Activated naive CD8-positive, alpha-beta T cell treated with anti-CD3 and anti-CD28 coated beads, Interleukin-2, amount 10 ng/mL, durations not matched to agents 7 days and 5 days (primary cell): ENCODE results near the gene LEKR1. TPM values are rescaled to one million over a fixed set of nuclear protein-coding genes. Genes with fewer than 3 reads are reported as not detected.

ENCODE experiments used
- ATAC-seq: fragments of 150-1000 bp; cut with Tn5 transposase; one replicate; pipeline ENCODE4 v1.10.0; 2021; ENCODE audit warnings: low read depth, moderate library complexity
- POLR2A ChIA-PET: fragments of 350-600 bp; sonication (Branson Sonifier 250); formaldehyde crosslinking; loops from one replicate; lab custom pipeline; 2021; ENCODE audit warnings: antibody characterized with exemption; lab: Charles Lee
- DNase-seq: peaks from one replicate; pipeline ENCODE4 v3.0.0; 2021
- H3K27ac Mint-ChIP-seq: one replicate; pipeline ENCODE4 v1.8.0; 2022; ENCODE audit warnings: mild to moderate bottlenecking, mixed read lengths
- H3K27me3 Mint-ChIP-seq: one replicate; pipeline ENCODE4 v1.8.0; 2022; ENCODE audit warnings: mild to moderate bottlenecking, moderate library complexity, mixed read lengths
- H3K36me3 Mint-ChIP-seq: one replicate; pipeline ENCODE4 v1.8.0; 2021; ENCODE audit warnings: mild to moderate bottlenecking, mixed read lengths
- H3K4me1 Mint-ChIP-seq: one replicate; pipeline ENCODE4 v1.8.0; 2021; ENCODE audit warnings: mixed read lengths
- H3K4me3 Mint-ChIP-seq: one replicate; pipeline ENCODE4 v1.8.0; 2022; ENCODE audit warnings: mild to moderate bottlenecking, moderate library complexity, mixed read lengths
- H3K9me3 Mint-ChIP-seq: one replicate; pipeline ENCODE4 v1.8.0; 2021; ENCODE audit warnings: mixed read lengths
- total RNA-seq, 2 experiments: library from RNA; stranded (reverse); gene quantifications; one replicate each; pipeline ENCODE4 v1.2.3, GENCODE V29; 2021

Gene LEKR1
- total RNA-seq, 2 experiments from 2014 or later: 1.3 to 1.5 TPM

DNA sequence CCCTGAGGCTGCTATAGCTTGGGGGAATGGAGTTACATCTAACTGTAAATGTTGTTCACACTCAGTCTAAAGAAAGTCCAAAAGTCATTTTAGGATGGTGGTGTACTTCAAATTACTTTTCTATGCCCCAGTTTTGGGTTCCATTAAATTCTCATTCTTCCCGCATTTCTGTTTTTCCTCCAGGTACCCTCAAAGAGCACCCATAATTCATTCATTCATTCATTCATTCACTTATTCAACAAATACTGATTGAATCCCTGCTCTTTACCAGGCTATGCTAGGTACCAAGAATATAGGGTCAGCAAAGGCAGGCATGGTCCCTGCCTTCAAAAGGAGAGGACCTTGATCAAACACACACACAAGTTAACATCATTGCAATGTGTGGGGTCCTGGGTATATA lies 257.7 kb downstream of the LEKR1 start:
- Mint-ChIP-seq H3K4me3 (no peak overlapping the region), H3K27ac (no peak overlapping the region), H3K9me3 (no peaks in the 10 kb centered on the region), H3K27me3 (no peaks in the 10 kb centered on the region), H3K4me1 (peaks cover 28% of the 10 kb centered on the region), H3K36me3 (no peaks in the 10 kb centered on the region)
- DNase-seq: no peak
- POLR2A ChIA-PET: no interaction called here
- ATAC-seq: no peak

DNA sequence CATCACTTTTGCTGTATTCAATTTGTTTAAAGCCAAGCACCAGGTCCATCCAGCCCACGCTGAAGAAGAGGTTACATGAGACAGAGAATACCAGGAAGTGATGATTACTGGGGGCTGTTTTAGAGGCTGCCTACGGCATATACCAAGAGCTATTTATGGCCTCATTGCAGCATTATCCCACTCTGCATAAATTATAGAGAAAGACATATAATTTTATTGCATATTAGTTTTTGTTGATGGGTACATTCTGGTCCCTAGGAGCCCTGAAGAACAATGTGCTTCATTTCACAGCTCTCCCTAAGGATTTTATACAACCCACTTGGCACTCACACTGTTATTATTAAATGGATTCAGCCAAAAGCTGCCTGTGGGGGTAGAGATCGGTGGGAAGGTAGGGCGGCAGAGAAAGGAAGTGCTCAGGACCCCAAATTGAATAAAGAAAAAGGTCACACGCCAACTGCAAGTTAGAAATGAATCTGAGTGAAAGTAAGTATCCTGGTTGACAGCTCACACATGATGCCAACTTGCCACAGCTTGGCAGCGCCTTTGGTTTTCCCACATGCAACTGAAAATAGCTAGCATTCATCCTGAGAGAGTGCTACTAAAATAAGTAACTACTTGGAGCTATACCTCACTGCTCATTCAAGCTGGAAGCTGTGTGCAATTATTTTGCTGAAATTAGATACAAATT lies 260.1 kb downstream of the LEKR1 start:
- Mint-ChIP-seq H3K4me1 (peaks cover 46% of the 10 kb centered on the region), H3K27me3 (no peaks in the 10 kb centered on the region), H3K4me3 (no peak overlapping the region), H3K36me3 (peaks cover 2% of the 10 kb centered on the region), H3K27ac (no peak overlapping the region), H3K9me3 (no peaks in the 10 kb centered on the region)
- POLR2A ChIA-PET: interaction anchor here (4.1 kb wide), 1 partner anchor 74 kb away, joined by 22 read pairs; the partner anchor contains the start of gene CCNL1
- ATAC-seq (no peak), DNase-seq (no peak)

DNA sequence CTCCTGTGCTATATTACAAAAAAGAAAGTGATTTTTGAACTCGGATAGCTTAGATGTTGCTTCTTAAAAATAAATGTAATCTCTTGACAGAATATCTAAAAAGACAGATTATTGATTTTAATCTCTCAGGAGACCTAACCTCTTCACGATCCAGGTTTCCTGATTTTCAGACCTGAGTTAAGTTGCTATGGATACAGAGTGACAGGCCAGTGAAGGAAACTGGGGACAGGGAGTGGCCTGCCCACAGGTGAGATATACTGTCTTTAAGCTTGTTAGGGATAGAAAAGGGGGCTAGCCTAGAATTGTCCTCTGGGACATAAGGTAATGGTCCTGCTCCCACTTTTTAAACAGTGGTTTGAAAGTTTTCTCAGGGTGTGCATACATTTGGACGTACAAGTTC lies 260.6 kb downstream of the LEKR1 start:
- DNase-seq (no peak), ATAC-seq (no peak)
- H3K4me1 Mint-ChIP-seq: peaks cover 41% of the 10 kb centered on the region
- no peak overlapping the region for H3K4me3 Mint-ChIP-seq
- H3K9me3 Mint-ChIP-seq: no peaks in the 10 kb centered on the region
- no peak overlapping the region for H3K27ac Mint-ChIP-seq
- no peaks in the 10 kb centered on the region for H3K27me3 Mint-ChIP-seq
- peaks cover 2% of the 10 kb centered on the region for H3K36me3 Mint-ChIP-seq
- POLR2A ChIA-PET: interaction anchor here (4.1 kb wide), 1 partner anchor 73 kb away, joined by 22 read pairs; the partner anchor contains the start of gene CCNL1

DNA sequence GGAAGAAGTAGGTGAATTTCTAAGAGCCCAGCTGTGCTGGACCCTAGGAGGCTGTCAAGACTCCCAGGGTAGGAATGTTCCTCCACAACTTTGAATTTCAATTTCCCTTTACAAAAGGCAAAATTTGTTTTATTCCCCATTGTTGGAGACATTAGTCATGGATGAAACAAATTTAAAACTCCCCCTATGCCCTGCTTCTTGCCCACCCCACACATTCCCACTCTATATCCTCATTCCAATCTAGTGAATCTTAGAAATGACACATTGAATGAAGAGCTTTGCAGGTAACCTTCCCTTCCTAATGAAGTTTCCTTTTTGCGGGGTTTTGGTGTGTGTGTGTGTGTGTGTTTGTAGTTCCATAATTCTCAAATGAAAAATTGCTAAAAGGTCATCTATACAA lies 261.2 kb downstream of the LEKR1 start:
- no peaks in the 10 kb centered on the region for H3K9me3 Mint-ChIP-seq
- no peaks in the 10 kb centered on the region for H3K27me3 Mint-ChIP-seq
- no peak overlapping the region for H3K4me3 Mint-ChIP-seq
- POLR2A ChIA-PET: interaction anchor here (2.1 to 4.1 kb wide), 5 partner anchors 16 to 409 kb away, joined by 5 to 49 read pairs (median 8); partner anchors contain the start of gene CCNL1
- peaks cover 2% of the 10 kb centered on the region for H3K36me3 Mint-ChIP-seq
- peaks cover 36% of the 10 kb centered on the region for H3K4me1 Mint-ChIP-seq
- H3K27ac Mint-ChIP-seq: no peak overlapping the region
- no peak for DNase-seq
- ATAC-seq: no peak

DNA sequence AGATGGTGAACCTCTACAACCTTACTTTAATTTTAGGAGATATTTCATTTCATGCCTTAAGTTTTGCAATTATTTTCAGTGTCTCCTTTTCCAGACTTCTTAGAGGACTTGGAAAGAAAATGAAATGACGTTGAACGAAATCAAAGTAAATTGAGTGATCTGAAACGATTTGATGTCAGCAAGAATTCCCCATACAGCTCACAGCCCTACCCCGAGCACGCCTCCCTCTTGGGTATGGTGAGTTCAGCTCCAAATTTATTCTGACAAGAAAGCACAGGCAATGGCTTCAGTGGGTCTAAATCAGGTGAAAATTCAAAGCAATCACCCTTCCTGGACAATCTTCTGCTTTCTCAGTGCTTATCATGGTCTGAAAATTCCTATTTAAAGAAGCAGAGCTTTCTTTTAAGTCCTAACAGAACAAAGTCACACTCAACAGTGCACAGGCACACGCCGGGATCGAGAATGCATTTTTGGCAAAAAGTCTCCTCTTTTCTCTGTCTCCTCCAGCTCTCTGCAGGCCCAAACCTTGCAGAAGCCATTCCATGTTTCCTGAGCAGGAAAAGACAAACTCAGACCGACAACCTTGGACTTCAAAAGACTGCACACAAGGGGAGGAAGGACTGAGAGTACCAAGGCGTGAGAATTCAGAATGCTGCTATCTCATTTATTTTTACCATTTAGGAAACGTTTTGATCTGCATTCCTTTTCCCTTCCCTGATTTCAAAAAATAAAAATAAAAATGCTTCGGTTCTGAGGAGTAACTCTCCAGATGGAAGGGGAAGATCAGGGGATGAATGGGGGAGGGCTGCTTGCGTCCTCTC lies 261.8 kb downstream of the LEKR1 start:
- Mint-ChIP-seq H3K4me3 (peak overlapping the region; percentile 88), H3K27ac (peak overlapping the region; percentile 93), H3K36me3 (peaks cover 2% of the 10 kb centered on the region), H3K27me3 (no peaks in the 10 kb centered on the region), H3K4me1 (peaks cover 36% of the 10 kb centered on the region), H3K9me3 (no peaks in the 10 kb centered on the region)
- ATAC-seq (no peak), DNase-seq (no peak)
- POLR2A ChIA-PET: interaction anchor here (0.6 to 4.1 kb wide), 12 partner anchors 16 to 930 kb away, joined by 3 to 49 read pairs (median 8); partner anchors contain the start of genes CCNL1 and TIPARP

DNA sequence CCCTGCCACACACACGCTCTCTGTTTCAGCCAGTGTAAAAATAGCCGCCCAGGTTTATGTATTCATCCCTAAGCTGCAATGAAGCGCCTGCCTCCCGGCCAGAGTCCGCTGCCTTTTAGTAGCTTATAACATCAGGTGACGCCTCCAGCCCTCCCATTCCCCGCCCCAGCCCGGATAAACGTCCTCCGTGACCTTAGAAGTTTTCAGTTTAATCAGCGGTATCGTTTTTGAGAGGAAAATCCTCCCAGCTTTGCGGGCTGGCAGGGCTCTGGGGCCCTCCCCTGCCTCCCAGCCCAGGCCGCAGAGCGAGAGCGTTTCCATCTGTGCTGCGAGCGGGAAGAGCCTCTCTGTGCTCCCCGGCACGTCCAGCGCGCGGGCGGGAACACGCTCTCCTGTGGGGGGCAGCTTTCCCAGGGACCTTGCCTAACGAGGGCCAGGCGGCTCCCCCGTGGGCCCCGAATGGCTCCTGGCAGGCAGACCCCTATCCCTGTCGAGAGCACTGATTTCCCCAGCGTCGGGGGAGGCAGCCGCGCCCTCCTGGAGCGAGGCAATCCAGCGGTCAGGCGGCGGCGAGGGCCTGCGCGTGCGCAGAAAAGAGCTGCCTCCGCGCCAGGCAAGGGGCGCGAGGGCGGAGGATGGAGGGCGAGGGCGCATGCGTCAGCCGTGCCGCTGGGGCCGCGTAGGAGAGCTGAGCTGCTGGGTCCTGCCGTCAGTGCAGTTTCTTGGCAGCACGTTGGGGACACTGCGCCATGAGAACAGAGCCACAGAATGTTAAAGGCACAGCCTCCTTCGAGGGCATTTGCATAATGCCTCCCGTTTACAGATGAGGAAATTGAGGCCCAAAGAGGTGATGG lies 262.7 kb downstream of the LEKR1 start:
- H3K4me1 Mint-ChIP-seq: peaks cover 40% of the 10 kb centered on the region
- ATAC-seq: peak; percentile 96
- DNase-seq: peak; percentile 97

DNA sequence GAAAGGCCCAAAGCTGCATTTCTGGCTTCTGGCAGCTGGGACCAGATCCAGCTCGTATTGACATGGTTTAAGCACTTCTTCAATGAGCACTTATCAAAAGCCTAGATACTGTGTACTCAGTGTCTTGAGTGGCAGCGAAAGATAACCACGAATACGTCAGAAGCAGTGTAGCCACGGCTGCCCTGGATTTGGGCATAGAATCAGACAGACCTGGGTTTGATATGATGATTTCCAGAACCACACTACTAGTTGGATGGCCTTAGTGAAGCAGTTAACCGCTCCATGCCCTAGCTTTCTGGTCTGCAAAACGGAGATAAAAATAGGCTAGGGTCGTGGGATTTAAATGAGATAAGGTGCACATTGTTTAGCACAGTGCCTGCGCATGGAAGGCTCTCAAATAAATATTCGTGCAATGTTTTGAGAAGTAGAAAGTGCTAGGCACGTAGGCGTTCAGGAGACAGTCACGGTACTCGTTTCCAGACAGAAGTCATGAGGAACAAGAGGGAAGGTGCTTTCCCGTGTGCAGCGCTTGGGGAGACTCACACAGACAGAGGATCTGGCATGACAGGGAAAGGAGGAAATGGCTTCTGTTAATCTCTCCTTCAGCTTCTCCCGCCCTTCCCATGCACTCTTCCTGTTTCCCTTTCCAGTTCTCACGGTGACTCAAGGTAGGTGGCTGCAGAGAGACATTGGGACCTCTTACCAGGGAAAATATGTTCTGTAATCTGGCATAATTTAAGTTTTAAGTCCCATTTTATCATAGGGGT lies 263.5 kb downstream of the LEKR1 start:
- H3K36me3 Mint-ChIP-seq: peaks cover 2% of the 10 kb centered on the region
- H3K9me3 Mint-ChIP-seq: no peaks in the 10 kb centered on the region
- POLR2A ChIA-PET: interaction anchor here (0.7 to 4.1 kb wide), 23 partner anchors 10 to 606 kb away, joined by 3 to 49 read pairs (median 5); partner anchors contain the start of genes CCNL1, SSR3 and TIPARP
- ATAC-seq (peak; percentile 17), DNase-seq (no peak)
- H3K4me1 Mint-ChIP-seq: peaks cover 43% of the 10 kb centered on the region
- peak overlapping the region; percentile 88 for H3K4me3 Mint-ChIP-seq
- H3K27ac Mint-ChIP-seq: peak overlapping the region; percentile 93
- H3K27me3 Mint-ChIP-seq: no peaks in the 10 kb centered on the region

More for the DNA sequence above, 262.7 kb downstream of the LEKR1 start:
- H3K9me3 Mint-ChIP-seq: no peaks in the 10 kb centered on the region
- H3K4me3 Mint-ChIP-seq: peak overlapping the region; percentile 88
- POLR2A ChIA-PET: interaction anchor here (0.6 to 4.1 kb wide), 24 partner anchors 11 to 931 kb away, joined by 3 to 49 read pairs (median 5); partner anchors contain the start of genes CCNL1, SSR3 and TIPARP
- peaks cover 2% of the 10 kb centered on the region for H3K36me3 Mint-ChIP-seq
- H3K27ac Mint-ChIP-seq: peak overlapping the region; percentile 93
- no peaks in the 10 kb centered on the region for H3K27me3 Mint-ChIP-seq

DNA sequence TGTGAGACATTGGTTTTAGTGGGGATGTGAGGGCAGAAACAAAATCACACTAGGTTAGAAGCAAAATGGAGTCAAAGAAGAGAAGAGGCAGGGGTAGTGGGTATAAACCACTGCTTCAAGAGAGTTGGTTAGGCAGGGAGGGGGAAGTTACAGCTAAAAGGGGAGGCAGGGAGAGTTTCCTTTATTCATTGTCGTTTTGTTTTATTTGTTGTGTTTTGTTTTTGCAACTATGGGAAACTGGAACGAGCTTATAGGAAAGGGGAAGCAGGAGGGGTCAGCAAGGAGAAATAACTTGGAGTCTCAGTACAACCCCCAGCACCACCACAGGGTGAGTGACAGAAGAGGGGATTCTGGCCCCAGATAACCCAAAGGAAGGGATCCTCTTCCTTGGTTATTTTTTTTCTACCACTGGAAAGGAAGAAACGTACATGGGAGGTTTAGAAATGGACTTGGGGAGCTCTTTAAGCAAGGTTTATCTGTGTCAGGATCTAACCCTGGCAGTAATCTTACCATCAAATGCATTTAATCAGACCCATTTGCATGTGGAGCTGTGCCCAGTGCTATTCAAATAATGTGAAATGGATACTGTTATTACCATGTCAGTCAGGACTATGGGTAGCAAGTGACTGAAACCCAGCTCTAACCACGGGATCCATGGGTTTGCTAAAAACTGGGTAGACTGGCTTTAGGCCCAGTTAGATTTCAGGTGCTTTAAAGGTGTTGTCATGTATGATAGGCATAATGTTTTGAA lies 265.1 kb downstream of the LEKR1 start:
- Mint-ChIP-seq H3K27me3 (no peaks in the 10 kb centered on the region), H3K4me3 (no peak overlapping the region), H3K9me3 (no peaks in the 10 kb centered on the region), H3K27ac (peak overlapping the region; percentile 13), H3K36me3 (peaks cover 2% of the 10 kb centered on the region), H3K4me1 (peaks cover 44% of the 10 kb centered on the region)
- ATAC-seq (no peak), DNase-seq (no peak)
- POLR2A ChIA-PET: interaction anchor here (0.7 to 1.6 kb wide), 4 partner anchors 8 to 536 kb away, joined by 3 read pairs; partner anchors contain the start of genes CCNL1 and SSR3

DNA sequence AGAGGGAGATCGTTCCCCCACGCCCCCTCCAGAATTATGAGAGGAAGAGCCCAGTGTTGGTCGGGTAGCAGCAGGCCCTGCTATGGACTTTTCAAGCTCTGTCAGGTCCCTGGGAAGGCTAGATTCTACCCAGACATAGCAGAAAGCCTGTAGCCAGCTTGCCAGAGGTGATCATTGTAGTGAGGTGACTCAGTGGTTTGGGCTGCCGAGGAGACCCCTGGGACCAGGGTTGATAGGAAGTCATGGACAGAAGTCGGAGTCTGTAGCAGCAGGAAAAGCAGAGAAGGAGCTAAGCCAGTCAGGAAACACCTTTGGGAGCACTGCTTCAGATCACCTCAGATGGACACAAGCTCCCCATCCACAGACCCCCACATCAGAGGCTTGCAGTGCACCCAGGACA lies 266.1 kb downstream of the LEKR1 start:
- no peak for ATAC-seq
- peaks cover 2% of the 10 kb centered on the region for H3K36me3 Mint-ChIP-seq
- H3K9me3 Mint-ChIP-seq: no peaks in the 10 kb centered on the region
- no peaks in the 10 kb centered on the region for H3K27me3 Mint-ChIP-seq
- H3K27ac Mint-ChIP-seq: no peak overlapping the region
- peaks cover 42% of the 10 kb centered on the region for H3K4me1 Mint-ChIP-seq
- H3K4me3 Mint-ChIP-seq: no peak overlapping the region
- no peak for DNase-seq
- POLR2A ChIA-PET: interaction anchor here (1.4 to 1.6 kb wide), 2 partner anchors 9 to 417 kb away, joined by 3 read pairs; no protein-coding TSS in a partner anchor

DNA sequence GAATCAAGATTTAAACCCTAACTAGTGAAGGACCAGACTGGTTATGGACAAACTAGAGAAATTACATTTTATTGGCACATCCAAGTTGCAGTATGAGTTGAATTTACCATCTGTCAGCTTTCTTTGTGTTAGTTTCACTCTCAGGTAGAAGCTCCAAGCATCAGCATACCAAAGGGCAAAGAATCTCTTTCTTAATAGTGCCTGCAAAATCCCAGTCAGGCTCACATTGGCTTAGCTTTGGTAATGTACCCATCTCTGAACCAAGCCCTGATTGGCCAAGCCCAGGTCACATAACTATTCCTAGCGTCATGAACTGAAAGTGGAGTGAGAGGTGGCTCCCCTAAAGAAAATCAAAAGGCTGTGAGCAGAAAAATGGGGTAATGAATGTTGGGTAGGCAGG lies 266.9 kb downstream of the LEKR1 start:
- POLR2A ChIA-PET: no interaction called here
- Mint-ChIP-seq H3K4me1 (peaks cover 35% of the 10 kb centered on the region), H3K36me3 (peaks cover 2% of the 10 kb centered on the region), H3K9me3 (no peaks in the 10 kb centered on the region), H3K27me3 (no peaks in the 10 kb centered on the region), H3K27ac (no peak overlapping the region), H3K4me3 (no peak overlapping the region)
- DNase-seq (no peak), ATAC-seq (no peak)

DNA sequence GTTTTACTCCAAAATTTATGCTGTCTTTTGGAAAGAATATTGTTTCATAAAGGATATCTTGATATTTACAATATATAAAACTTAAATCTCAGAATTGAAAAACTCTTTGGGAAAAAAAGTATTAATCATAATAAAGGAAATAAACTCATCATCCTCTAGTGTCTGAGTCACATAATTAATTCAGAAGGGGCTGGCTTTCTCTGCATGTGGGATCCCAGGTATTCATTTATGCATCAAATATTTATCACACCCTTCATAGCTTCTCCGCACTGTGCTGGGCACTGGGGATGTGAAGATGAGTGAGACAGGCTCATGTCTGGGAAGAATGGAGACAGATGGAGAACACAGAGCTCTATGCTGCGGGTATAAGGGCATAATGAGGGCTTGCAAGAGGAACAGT lies 268.1 kb downstream of the LEKR1 start:
- no peaks in the 10 kb centered on the region for H3K9me3 Mint-ChIP-seq
- no peak overlapping the region for H3K4me3 Mint-ChIP-seq
- no peak for ATAC-seq
- H3K36me3 Mint-ChIP-seq: peaks cover 2% of the 10 kb centered on the region
- no peaks in the 10 kb centered on the region for H3K27me3 Mint-ChIP-seq
- H3K27ac Mint-ChIP-seq: no peak overlapping the region
- POLR2A ChIA-PET: no interaction called here
- peaks cover 29% of the 10 kb centered on the region for H3K4me1 Mint-ChIP-seq
- no peak for DNase-seq
